ENCODE measurements around the gene KLHL25.

The KLHL25 gene

DNA sequence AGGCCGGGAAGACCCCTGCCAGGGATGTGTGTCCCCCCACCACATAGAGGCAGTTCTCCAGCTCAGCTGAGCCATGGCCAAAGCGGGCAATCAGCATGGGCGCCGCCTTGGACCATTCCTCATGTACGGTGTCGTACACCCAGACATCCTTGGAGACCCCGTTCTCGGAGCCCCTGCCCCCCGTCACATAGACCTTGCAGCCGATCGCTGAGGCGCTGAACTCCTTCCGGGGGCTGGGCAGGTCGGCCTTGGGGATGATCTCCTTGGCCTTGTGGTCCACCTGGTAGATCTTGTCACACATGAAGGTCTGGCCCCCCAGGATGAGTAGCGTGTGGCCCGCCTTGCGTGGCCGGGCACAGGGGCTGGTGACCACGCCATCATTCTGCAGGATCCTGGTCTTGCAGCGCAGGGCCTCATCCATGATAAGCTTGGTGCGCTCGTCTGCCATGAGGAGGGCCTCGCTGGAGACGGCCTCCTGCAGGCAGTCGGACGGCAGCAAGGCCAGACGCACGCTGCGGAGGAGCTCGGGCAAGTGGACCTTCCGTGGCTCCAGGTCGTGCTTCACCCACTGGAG, 26.0 kb downstream of the KLHL25 start:
- TF ChIP-seq JUND (IDR thresholded peaks at IDR 0.05; ENCODE audit: low read depth): no peak
- in situ Hi-C loops (cut with HindIII; ENCODE audit: low pct_unique_long_range_greater_than_20kb, low sequenced_read_pairs): no loop called here
- no peak for DNase-seq (ENCODE audit: low read depth in 1 of 2, low spot score in 1 of 2)

DNA sequence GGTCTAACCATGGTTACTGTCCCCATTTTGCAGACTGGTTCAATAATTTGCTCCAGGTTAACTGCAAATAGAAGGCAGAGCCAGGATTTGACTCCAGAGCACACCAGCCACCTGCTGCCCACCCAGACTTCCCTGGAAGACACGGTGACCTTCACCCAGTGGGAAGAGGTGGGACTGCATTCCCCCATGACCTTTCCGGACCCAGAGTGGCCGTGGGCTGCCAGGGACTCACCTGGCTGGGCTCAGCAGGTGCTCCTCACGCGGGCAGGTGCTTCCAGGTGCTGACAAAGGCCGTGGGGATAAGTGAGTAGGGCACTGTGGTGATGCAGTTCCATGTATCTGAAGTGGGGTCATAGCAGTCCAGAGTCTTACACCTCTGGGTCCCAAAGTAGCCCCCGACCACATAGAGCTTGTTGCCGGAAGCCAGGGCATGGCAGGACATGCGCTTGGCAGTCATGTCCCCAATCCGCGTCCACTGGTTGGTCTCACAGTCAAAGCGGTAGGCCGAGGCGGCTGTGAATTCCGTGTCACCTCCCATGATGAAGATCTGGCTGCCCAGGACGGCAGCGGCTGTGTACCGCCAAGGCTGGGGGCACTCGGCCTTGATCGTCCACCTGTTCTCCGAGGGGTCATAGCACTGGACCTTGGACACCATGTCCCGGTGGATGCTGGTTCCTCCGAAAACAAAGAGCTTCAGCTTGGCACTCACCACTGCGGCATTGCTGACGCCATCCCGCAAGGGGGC, 26.8 kb downstream of the KLHL25 start:
- no peak for DNase-seq (ENCODE audit: low read depth in 1 of 2, low spot score in 1 of 2)
- no peak for TF ChIP-seq JUND (IDR thresholded peaks at IDR 0.05; ENCODE audit: low read depth)
- in situ Hi-C loops (cut with HindIII; ENCODE audit: low pct_unique_long_range_greater_than_20kb, low sequenced_read_pairs): no loop called here

GRCh38 chr15:85766001-85766831, 28.5 kb downstream of the KLHL25 start:
- no peak for TF ChIP-seq JUND (IDR thresholded peaks at IDR 0.05; ENCODE audit: low read depth)
- in situ Hi-C loops (cut with HindIII; ENCODE audit: low pct_unique_long_range_greater_than_20kb, low sequenced_read_pairs): no loop called here

DNA sequence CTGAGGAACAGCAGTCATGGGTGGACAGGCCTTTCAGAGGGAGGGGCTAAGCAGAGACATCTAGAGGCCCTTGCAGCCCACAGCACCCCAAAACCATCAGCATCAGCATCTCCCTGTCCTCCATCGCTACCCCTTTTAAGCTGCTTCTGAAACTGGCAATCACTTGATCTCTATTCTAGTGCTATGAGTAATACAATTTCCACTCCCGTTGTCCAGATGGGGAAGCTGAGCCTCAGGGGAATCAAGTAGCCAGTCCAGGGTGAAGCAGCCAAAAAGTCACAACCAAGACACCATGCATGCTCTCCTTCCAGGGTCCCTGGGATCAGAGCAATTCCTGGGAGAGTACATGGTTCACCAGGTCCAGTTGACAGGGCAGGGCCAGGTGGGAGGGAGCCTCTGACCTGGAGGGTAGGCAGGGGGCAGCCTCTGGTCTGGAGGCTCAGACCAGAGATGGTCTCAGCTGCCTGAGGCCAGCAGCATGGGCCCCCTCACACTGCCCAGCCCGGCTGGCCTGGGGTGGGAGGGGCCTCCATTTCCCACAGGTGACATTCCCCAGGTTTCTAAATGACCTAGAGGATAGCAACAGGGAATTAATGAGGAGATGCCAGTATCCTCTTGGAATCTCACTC, 30.0 kb downstream of the KLHL25 start:
- no peak for TF ChIP-seq JUND (IDR thresholded peaks at IDR 0.05; ENCODE audit: low read depth)
- in situ Hi-C loops (cut with HindIII; ENCODE audit: low pct_unique_long_range_greater_than_20kb, low sequenced_read_pairs): no loop called here
- no peak for DNase-seq (ENCODE audit: low read depth in 1 of 2, low spot score in 1 of 2)

More at GRCh38 chr15:85766001-85766831, 28.5 kb downstream of the KLHL25 start:
- DNase-seq (ENCODE audit: low read depth in 1 of 2, low spot score in 1 of 2): no peak

DNA sequence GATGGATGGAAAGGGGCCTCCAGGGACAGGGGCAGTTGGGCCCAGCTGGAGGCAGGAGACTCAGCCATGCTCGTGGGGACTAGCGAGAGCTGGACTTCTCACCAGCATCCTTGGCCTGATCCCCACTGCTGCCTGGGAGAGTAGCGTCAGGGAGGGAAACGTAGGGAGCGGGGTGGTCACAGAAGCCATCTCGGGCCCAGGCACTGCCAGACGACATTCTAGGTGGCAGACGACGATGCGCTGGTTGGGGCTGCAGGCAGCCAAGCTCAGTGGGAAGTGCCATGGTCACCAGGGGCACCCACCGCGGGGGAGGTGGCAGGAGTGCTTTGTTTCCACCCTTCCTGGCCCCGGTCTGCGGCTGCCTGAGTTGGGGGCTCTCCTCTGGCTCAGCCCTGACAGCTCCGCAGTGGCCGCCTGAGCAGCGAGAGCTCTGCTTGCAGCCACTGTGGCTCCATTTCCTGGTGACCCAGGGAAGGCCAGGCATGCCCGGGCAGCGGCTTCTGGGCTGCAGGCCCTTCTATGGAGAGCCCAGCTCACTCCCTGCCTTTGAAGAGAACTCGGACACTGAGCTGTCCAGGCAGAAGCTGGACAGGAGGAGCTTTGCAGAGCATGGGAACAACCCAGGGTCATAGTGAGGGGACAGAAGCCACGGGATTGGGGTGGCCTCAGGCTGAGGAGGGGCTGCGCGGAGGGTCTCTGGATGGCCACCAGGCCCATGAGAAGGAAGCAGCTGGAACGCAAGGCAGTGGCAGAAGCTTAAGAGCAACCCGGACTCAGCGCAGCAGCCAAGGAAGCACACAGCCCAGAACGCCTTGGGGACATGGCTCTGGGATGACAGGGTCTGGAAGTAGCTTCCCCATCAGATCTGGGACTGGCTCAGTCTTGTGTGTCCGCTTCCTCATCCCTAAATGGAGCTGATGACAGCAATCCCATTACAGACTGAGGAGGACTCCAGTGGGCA, 30.8 kb downstream of the KLHL25 start:
- DNase-seq (ENCODE audit: low read depth in 1 of 2, low spot score in 1 of 2): no peak
- no peak for TF ChIP-seq JUND (IDR thresholded peaks at IDR 0.05; ENCODE audit: low read depth)
- in situ Hi-C loops (cut with HindIII; ENCODE audit: low pct_unique_long_range_greater_than_20kb, low sequenced_read_pairs): no loop called here

DNA sequence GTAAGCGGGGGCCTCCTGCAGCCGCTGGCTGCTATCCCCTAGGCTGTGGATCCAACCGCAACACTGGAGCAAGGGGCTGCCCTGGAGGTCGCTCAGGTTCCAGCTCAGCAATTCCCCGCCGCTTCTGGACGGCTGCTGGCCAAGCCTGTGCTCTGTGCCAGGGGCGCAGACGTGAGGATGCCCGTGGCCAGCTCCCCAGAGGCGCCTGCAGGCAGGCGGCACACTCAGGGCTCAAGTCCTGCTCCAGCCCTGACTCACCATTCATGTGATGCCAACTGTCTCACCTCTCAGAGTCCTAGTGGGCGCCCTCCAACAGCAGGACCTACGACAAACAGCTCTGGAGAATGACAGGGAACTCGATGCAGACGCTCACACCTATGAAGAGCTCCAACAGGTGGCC, 31.6 kb downstream of the KLHL25 start:
- in situ Hi-C loops (cut with HindIII; ENCODE audit: low pct_unique_long_range_greater_than_20kb, low sequenced_read_pairs): no loop called here
- no peak for DNase-seq (ENCODE audit: low read depth in 1 of 2, low spot score in 1 of 2)
- no peak for TF ChIP-seq JUND (IDR thresholded peaks at IDR 0.05; ENCODE audit: low read depth)

DNA sequence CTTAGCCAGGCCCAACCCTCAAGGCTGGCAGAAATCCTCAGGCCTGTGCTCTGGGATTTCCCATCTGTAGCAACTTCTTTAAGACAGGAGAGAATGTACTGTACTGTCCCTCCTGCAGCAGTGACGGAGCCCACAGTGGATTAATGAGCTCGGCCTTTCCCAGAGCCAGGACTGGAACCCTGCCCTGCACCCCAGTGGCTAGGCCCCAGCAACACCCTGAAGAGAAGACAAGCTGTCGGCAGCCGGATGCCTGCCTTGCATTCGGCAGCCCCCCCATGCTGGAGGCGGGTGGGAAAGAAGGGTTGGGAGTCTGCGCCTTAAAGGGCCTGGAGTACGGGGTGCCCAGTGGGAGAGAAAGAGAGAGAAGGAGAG, 32.0 kb downstream of the KLHL25 start:
- no peak for TF ChIP-seq JUND (IDR thresholded peaks at IDR 0.05; ENCODE audit: low read depth)
- DNase-seq (ENCODE audit: low read depth in 1 of 2, low spot score in 1 of 2): no peak
- in situ Hi-C loops (cut with HindIII; ENCODE audit: low pct_unique_long_range_greater_than_20kb, low sequenced_read_pairs): no loop called here

GRCh38 chr15:85762039-85762755, 32.5 kb downstream of the KLHL25 start:
- in situ Hi-C loops (cut with HindIII; ENCODE audit: low pct_unique_long_range_greater_than_20kb, low sequenced_read_pairs): no loop called here
- no peak for TF ChIP-seq JUND (IDR thresholded peaks at IDR 0.05; ENCODE audit: low read depth)

DNA sequence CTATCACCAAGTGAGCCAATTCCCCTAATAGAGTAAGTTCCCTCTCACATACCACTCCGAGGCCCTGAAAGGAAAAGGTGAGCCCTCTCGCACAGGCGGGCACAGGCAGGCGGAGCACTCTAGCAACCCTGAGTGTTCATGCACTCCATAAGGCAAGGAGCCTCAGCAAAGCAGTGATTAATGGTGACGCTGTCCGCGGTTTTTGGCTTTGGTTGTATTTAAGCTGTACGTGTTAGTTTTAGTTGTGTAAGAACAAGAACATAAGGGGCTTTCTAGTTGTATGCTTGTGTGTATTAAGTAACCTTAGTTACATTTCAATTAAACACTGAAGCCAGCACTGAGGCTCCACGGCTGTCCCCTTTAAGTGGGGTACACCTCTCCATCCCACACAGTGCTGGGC, 33.1 kb downstream of the KLHL25 start:
- no peak for DNase-seq (ENCODE audit: low read depth in 1 of 2, low spot score in 1 of 2)
- in situ Hi-C loops (cut with HindIII; ENCODE audit: low pct_unique_long_range_greater_than_20kb, low sequenced_read_pairs): no loop called here

More at GRCh38 chr15:85762039-85762755, 32.5 kb downstream of the KLHL25 start:
- no peak for DNase-seq (ENCODE audit: low read depth in 1 of 2, low spot score in 1 of 2)

GRCh38 chr15:85760531-85761371, 34.0 kb downstream of the KLHL25 start:
- peak in 1 of 2 experiments; percentile 47 for DNase-seq (ENCODE audit: low read depth in 1 of 2, low spot score in 1 of 2)
- TF ChIP-seq JUND (IDR thresholded peaks at IDR 0.05; ENCODE audit: low read depth): no peak
- in situ Hi-C loops (cut with HindIII; ENCODE audit: low pct_unique_long_range_greater_than_20kb, low sequenced_read_pairs): no loop called here

More for the DNA sequence above, 33.1 kb downstream of the KLHL25 start:
- TF ChIP-seq JUND (IDR thresholded peaks at IDR 0.05; ENCODE audit: low read depth): no peak

All from T47D (cell line).